NCI-H1694 (cell line): Measurements from ENCODE around the gene BRD2.
A peak's percentile ranks its signal among the peaks of the same experiment; 100 is the strongest.

Experiments
- DNase-seq: peaks from one replicate; lab custom pipeline; 2025; lab: John Stamatoyannopoulos, UW

BRD2 gene

GRCh38 chr6:32993363-32993973 lies 25.1 kb downstream of the BRD2 start:
- no peak for DNase-seq

GRCh38 chr6:32995448-32995847 lies 27.1 kb downstream of the BRD2 start:
- no peak for DNase-seq

- DNase-seq: no peak
These were observed 31.7 kb downstream of the BRD2 start for GRCh38 chr6:33000055-33000454.

GRCh38 chr6:33001685-33002084 lies 33.3 kb downstream of the BRD2 start:
- no peak for DNase-seq

- DNase-seq: no peak
These were observed 36.5 kb downstream of the BRD2 start for GRCh38 chr6:33004940-33005339.

- DNase-seq: no peak
These were observed 39.5 kb downstream of the BRD2 start for GRCh38 chr6:33007831-33008400.

- DNase-seq: no peak
These were observed 40.8 kb downstream of the BRD2 start, which contains the start of gene HLA-DOA for GRCh38 chr6:33008944-33009861. HLA-DOA (minus strand) TSS chr6:33009591.

- no peak for DNase-seq
These were observed 42.0 kb downstream of the BRD2 start for GRCh38 chr6:33010356-33010755.

GRCh38 chr6:33013608-33014007 lies 45.2 kb downstream of the BRD2 start:
- DNase-seq: no peak

- peak; percentile 67 for DNase-seq
These were observed 46.6 kb downstream of the BRD2 start for GRCh38 chr6:33014841-33015634.

- no peak for DNase-seq
These were observed 47.4 kb downstream of the BRD2 start for GRCh38 chr6:33015798-33016197.

GRCh38 chr6:33017018-33017417 lies 48.6 kb downstream of the BRD2 start:
- DNase-seq: no peak

- DNase-seq: no peak
These were observed 49.4 kb downstream of the BRD2 start for GRCh38 chr6:33017694-33018353.

- DNase-seq: no peak
These were observed 50.0 kb downstream of the BRD2 start for GRCh38 chr6:33018418-33018817.

- DNase-seq: no peak
These were observed 50.5 kb downstream of the BRD2 start for GRCh38 chr6:33018904-33019303.

GRCh38 chr6:33019372-33019771 lies 51.0 kb downstream of the BRD2 start:
- no peak for DNase-seq

- DNase-seq: no peak
These were observed 53.5 kb downstream of the BRD2 start for GRCh38 chr6:33021917-33022316.

- DNase-seq: no peak
These were observed 55.1 kb downstream of the BRD2 start for GRCh38 chr6:33023536-33023935.

GRCh38 chr6:33024521-33024920 lies 56.1 kb downstream of the BRD2 start:
- no peak for DNase-seq

- DNase-seq: no peak
These were observed 59.9 kb downstream of the BRD2 start for GRCh38 chr6:33028220-33028849.
